H1 (cell line): Measurements from ENCODE around the gene RTN4.

Source experiments
- BCL11A ChIP-seq, 2 experiments: IDR thresholded peaks; one replicate each; pipeline ENCODE4 v1.6.1; 2011; ENCODE audit warnings: low read depth in 2 of 2, low read length in 2 of 2, mild to moderate bottlenecking in 2 of 2
- HDAC6 ChIP-seq: IDR thresholded peaks from one replicate; pipeline ENCODE4 v1.7.1; 2012; ENCODE audit warnings: low read depth, mild to moderate bottlenecking, inconsistent platforms, low read length, moderate library complexity
- TAF1 ChIP-seq: IDR thresholded peaks from 2 replicates; pipeline ENCODE4 v1.6.1; 2011; ENCODE audit warnings: mild to moderate bottlenecking, low read depth, low read length
- ZNF274 ChIP-seq: IDR thresholded peaks from 2 replicates; pipeline ENCODE4 v1.7.0; 2012; ENCODE audit warnings: low read length, borderline replicate concordance; ENCODE audit errors: extremely low read depth
- TF ChIP-seq, protein P1 (sequence below), 3 experiments: IDR thresholded peaks; 1 replicate in 2 of 3; 2 replicates in 1 of 3; pipeline versions ENCODE4 v1.5.1 to v1.6.1; 2011; ENCODE audit warnings: low read length in 3 of 3, mild to moderate bottlenecking in 3 of 3, inconsistent platforms in 2 of 3, low read depth in 1 of 3, moderate library complexity in 1 of 3; ENCODE audit not compliant: insufficient read depth in 1 of 3; ENCODE audit errors: control extremely low read depth in 1 of 3

DNA sequence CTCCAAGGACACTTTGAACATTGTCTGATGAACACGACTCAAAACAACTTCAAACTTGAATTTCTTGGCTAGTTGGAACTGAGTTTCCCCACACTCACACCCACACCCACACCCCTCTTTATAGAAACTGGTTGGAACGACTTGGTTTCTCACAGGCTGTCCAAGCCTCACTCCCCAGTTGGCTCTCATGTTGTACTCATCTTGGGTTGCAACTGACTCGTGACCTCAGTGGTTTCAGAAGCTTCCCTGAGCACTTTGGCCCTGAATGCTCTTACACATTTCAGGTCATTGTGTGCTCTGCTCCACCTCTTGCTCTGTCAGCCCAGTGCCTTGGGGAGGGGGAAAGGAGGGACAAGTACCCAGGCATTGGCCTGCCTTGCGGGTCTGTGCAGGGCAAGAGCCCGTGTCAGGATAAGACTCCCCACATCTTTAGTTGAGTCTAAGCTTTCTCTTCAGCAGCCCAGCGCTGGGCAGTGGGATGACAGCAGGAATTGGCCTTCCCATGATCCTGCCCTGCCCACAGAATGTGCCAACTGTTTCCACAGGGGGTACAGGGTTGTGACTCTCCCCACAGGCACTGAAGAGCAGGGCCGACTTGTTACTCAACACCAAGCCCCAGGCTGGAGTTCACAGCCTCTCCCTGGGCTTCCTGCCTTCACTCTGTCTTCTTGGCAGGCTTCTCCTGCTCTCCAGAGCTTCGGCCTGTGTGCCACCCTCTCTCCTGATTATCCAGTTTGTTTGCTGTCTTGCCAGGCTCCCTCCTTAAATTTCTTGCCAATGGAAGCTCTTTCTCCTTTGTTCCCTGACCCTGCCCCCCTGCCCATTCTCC lies 104.6 kb downstream of the RTN4 start:
- TF ChIP-seq, protein P1, sequence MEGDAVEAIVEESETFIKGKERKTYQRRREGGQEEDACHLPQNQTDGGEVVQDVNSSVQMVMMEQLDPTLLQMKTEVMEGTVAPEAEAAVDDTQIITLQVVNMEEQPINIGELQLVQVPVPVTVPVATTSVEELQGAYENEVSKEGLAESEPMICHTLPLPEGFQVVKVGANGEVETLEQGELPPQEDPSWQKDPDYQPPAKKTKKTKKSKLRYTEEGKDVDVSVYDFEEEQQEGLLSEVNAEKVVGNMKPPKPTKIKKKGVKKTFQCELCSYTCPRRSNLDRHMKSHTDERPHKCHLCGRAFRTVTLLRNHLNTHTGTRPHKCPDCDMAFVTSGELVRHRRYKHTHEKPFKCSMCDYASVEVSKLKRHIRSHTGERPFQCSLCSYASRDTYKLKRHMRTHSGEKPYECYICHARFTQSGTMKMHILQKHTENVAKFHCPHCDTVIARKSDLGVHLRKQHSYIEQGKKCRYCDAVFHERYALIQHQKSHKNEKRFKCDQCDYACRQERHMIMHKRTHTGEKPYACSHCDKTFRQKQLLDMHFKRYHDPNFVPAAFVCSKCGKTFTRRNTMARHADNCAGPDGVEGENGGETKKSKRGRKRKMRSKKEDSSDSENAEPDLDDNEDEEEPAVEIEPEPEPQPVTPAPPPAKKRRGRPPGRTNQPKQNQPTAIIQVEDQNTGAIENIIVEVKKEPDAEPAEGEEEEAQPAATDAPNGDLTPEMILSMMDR (IDR thresholded peaks at IDR 0.05; ENCODE audit: control extremely low read depth in 1 of 3, insufficient read depth in 1 of 3, low read depth in 1 of 3, low read length in 3 of 3), result no peak
- TF ChIP-seq BCL11A (IDR thresholded peaks at IDR 0.05; ENCODE audit: low read depth in 2 of 2, low read length in 2 of 2) (no peak), TAF1 (no peak), ZNF274 (no peak), HDAC6 (no peak)
